ENCODE measurements around the gene KCNJ16. TPM values are rescaled to one million over a fixed set of nuclear protein-coding genes. Genes with fewer than 3 reads are reported as not detected.
A peak's percentile ranks its signal among the peaks of the same experiment; 100 is the strongest.

KCNJ16 gene
- polyA plus RNA-seq, 10 donors = 0.14 to 1.2 (median 0.46) TPM

DNA sequence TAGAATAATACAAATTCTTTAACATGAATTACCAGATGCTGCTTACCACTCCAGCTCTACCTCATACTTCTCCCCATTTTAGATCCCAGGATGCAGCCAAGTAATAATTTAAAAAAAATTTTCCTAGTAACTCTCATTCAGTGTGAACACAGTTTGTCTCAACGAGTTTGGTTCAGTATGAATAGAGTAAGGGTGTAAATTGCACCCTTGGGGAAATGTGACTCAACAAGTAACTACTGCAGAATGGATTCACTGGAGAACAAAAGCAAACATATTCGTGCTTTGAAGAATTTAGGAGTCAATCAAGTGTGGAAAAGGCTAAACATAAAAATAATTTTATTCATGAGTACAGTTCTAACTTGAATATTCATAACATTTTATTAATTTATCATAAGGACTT lies 23.0 kb downstream of the KCNJ16 start:
- no peak for DNase-seq

DNA sequence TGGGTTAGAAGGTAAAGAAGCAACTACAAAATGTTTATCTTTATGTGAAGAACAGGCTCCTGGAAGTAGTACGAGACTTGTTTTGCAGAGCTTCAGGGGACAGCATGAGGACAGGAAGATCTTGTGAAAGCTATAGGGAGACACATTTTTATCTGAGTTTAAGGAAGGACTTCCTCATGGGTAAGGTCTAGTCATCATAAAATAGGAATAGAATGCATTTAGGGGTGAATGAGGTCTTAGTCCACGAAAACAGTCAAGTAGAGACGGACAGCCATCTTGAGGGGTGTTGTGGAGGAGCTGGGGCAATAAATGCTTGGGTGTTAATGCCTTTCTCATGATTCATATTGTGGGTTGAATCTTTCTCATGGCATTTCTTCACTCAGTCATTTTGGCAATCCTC lies 24.3 kb downstream of the KCNJ16 start:
- DNase-seq = no peak

DNA sequence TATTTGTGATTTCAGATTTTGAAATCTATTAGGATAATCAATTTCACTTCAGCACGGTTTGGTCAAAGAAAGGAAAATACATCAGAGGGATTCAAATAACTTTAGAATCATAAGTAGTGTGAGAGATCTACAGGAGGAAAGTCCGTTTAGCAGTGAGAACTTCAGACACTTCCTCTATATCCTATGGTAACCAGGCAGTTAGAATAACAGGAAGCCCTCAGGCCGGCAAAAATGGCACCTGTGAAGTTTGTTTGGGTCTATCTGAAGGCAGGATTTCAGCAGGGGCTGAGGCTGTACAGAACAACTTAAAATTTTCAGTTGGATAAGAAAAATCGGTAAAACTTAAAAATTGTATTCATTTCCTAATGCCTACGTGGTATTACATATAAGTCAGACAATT lies 24.9 kb downstream of the KCNJ16 start:
- no peak for DNase-seq

- no peak for DNase-seq
These were observed 26.0 kb downstream of the KCNJ16 start for GRCh38 chr17:70100983-70101382.

DNA sequence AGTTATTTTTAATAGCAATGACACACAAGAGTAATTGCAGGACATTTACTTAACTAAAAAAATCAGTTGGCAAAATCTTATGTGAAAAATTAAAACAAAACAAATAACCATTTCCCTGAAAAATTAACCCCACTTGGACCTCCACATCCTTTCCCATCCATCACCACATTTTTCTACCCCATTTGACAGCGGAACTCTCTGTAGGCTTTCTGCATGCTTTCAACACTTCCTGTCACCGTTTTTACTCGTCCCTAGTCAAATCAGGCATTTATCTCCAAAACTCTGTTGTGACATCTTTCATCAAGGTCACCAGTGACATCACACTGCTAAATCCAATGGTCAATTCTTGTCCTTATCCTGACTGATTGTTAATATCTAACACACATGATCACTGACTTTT lies 27.5 kb downstream of the KCNJ16 start:
- DNase-seq = no peak

GRCh38 chr17:70104791-70105523 lies 29.9 kb downstream of the KCNJ16 start:
- DNase-seq = no peak

GRCh38 chr17:70105641-70106040 lies 30.6 kb downstream of the KCNJ16 start:
- DNase-seq = no peak

- no peak for DNase-seq
These were observed 31.5 kb downstream of the KCNJ16 start for GRCh38 chr17:70106551-70106950.

GRCh38 chr17:70107441-70107840 lies 32.4 kb downstream of the KCNJ16 start:
- no peak for DNase-seq

DNA sequence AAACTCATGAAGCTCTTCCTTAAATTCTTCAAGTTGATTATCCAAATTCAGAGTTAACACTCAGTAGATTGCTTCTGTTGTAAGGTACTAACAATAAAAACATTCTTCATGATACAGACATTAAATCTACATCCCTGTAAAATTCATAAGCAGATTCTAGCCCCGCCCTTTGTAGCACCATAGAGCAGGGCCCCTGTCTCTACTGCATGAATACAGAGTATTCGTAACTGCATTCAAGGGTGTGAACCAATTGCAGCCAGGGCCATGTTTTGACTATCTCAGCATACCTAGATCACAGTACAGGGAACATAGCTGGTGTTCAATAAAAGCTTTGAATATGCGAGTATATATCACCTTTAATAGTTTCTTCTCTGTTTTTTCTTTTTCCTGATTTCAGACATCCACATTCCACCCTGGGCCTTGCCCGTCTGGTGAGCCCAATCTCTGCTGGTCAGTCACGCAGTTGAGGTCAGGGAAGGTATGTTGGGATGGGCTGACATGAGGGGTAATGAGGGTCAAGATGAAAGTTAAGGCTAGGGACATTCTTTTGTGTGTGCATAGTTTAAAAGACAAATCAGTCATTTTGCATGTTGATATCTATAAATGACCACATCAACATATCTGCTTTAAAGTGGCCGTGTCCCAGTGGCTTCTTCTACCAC lies 33.0 kb downstream of the KCNJ16 start:
- DNase-seq = no peak

DNA sequence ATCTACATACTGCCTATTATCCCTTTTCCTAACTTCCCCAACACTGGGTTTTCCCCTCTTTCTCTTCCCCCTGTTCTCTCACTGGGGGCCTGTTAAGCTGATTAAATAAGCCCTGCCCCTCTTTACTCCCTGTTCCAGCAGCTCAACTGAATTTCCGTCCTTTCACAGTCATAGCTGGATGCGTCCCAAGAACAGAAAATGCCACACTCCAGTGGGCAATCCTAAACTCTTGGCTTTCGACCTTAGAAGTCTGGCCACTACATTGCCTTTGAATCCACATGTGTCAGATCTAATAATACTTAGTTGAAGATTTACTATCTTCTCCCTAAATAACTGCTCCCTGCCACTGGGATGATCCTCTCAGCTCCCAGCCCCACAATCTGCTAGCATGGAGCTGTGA lies 34.5 kb downstream of the KCNJ16 start:
- DNase-seq = no peak

DNA sequence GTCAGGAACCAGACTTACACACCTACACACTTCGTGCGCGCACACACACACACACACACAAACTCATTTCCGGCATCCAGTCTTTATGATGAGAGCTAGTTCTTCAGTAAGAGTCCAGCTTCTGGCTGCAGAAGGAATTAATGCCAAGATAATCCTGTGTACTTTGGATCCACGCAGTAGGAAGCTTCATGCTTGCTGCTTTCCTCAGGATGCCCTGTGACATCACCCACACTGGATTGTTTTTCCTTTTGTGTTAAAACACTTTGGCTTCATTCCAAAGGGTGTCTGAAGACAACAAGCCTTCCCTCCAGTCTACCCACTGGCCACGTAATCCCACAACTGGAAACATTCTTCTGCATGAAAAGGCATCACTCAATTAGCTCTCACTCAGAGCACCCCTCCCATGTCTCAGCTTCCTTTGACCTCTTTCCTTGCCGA lies 35.4 kb downstream of the KCNJ16 start:
- DNase-seq = peak in 1 of 3 donors; percentile 28

DNA sequence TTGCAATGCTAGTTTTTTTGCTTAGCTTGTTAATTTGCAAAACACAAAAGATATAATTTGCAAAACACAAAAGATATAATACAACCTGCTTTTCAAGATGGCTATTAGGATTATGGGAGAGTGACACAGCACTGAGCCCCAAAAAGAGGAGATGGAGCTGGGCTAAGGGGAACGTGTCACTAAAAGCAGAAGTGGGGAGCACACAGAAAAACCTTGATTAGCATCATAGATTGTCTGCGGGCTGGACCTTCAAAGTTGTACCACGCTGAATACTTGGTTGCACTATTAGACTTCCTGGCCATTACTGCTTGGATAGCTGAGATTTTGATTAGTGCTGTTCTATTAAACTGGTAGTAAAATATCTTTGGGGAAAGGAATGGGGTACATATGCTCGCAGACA lies 36.2 kb downstream of the KCNJ16 start:
- DNase-seq = no peak

DNA sequence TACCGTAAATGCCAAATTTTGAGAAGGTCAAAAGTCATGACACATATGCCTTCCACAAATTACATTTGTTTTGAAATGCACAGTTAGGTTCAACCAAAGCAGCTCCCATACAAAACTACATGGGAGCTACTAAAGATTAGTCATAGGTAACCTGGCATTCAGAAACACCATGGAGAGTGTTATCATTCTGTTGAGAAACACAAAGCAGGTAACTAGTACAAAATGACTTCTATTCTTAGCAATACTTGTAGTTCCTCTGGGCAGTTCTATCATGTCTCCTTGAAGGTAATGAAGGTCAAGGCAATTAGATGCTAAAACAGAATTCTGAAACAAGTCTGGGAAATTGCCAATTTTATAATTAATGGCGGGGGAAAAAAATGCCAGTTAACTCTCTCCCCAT lies 39.4 kb downstream of the KCNJ16 start:
- no peak for DNase-seq

DNA sequence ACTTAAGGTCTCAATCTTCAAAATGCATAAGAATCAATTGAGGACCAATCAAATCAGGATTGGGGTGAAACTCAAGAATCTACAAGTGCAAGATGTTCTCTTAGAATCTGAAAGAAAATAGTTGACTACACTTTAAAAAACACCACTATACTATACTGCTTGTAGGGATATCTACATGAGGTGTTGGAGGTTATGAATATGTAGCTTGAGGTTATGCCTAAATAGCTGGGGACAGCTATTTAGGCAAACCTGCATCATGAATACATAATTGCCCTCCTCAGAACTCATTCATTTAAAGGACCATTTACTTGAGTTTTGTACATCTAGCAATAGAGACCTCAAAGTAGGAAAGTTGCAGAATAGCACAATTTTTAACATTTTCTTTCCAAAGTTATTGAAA lies 40.1 kb downstream of the KCNJ16 start:
- DNase-seq = no peak

GRCh38 chr17:70116919-70117318 lies 41.9 kb downstream of the KCNJ16 start:
- DNase-seq = no peak

GRCh38 chr17:70119545-70119944 lies 44.5 kb downstream of the KCNJ16 start:
- no peak for DNase-seq

DNA sequence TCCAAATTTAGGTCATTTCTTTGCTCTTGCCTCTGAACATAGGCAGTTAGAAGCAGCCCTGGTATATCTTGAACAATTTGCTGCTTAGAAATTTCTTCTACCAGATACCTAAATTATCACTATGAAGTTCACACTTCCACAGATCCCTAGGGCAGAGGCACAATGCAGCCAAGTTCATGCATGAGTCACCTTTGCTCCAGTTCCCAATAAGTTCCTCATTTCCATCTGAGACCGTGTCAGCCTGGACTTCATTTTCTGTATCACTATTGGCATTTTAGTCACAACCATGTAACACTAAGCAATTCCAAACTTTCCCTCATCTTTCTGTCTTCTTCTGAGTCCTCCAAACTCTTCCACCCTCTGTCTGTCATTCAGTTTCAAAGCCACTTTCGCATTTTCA lies 45.0 kb downstream of the KCNJ16 start:
- DNase-seq = no peak

- no peak for DNase-seq
These were observed 45.4 kb downstream of the KCNJ16 start for GRCh38 chr17:70120425-70120824.

GRCh38 chr17:70121126-70121525 lies 46.1 kb downstream of the KCNJ16 start:
- no peak for DNase-seq

- DNase-seq = no peak
These were observed 48.2 kb downstream of the KCNJ16 start for GRCh38 chr17:70123193-70123592.

DNA sequence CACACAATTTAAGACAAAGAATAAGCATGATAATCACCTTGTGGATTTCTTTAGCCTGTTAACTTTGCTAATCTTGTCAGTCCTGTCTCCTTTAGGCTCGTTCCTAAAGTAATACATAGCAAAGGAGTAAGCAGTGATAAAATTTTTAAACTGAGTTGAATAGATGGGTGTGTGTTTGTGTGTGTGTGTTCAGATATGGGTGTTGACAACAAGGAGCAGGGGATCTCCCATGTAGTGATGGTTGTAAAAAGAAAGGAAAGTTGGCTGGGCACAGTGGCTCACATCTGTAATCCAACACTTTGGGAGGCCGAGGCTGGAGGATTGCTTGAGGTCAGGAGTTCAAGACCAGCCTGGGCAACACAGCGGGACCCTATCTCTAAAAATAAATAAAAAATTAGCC lies 49.7 kb downstream of the KCNJ16 start:
- no peak for DNase-seq

- DNase-seq = no peak
These were observed 52.3 kb downstream of the KCNJ16 start for GRCh38 chr17:70127221-70127873.

Data from muscle of back (tissue), 11 donors.